NCI-H2227 (cell line): ENCODE data around the gene KLK15.
"Not testable (repeated sequence)": the region's sequence is repeated elsewhere in the genome, so short reads cannot be mapped to it uniquely, and the experiment has no call there.

ENCODE experiments used
- DNase-seq: peaks from one replicate; lab custom pipeline; 2025; ENCODE audit not compliant: unreplicated experiment; lab: John Stamatoyannopoulos, UW

Gene KLK15

GRCh38 chr19:50821622-50822021 is 11.8 kb downstream of the KLK15 start:
- DNase-seq = no peak

- no peak for DNase-seq
These were observed 12.1 kb downstream of the KLK15 start for GRCh38 chr19:50821248-50821612.

GRCh38 chr19:50820549-50821247 is 12.7 kb downstream of the KLK15 start:
- no peak for DNase-seq

- DNase-seq = no peak
These were observed 13.3 kb downstream of the KLK15 start for GRCh38 chr19:50820086-50820485.

GRCh38 chr19:50819636-50820035 is 13.7 kb downstream of the KLK15 start:
- no peak for DNase-seq

GRCh38 chr19:50818859-50819472 is 14.4 kb downstream of the KLK15 start:
- no peak for DNase-seq

- DNase-seq = peak; percentile 70
These were observed 15.2 kb downstream of the KLK15 start for GRCh38 chr19:50817941-50818858.

- no peak for DNase-seq
These were observed 17.9 kb downstream of the KLK15 start for GRCh38 chr19:50815439-50815838.

- no peak for DNase-seq
These were observed 18.5 kb downstream of the KLK15 start for GRCh38 chr19:50814883-50815282.

GRCh38 chr19:50812474-50812873 is 20.9 kb downstream of the KLK15 start:
- no peak for DNase-seq

- DNase-seq = not testable (repeated sequence)
These were observed 21.6 kb downstream of the KLK15 start for GRCh38 chr19:50811622-50812238.

GRCh38 chr19:50808856-50809255 is 24.5 kb downstream of the KLK15 start:
- DNase-seq = no peak

- DNase-seq = peak; percentile 98
These were observed 28.7 kb downstream of the KLK15 start for GRCh38 chr19:50804420-50805272.

GRCh38 chr19:50803633-50804419 is 29.5 kb downstream of the KLK15 start:
- DNase-seq = peak; percentile 66

- DNase-seq = no peak
These were observed 32.3 kb downstream of the KLK15 start for GRCh38 chr19:50801107-50801506.

- no peak for DNase-seq
These were observed 33.9 kb downstream of the KLK15 start for GRCh38 chr19:50799547-50799851.

GRCh38 chr19:50798659-50799546 is 34.5 kb downstream of the KLK15 start:
- no peak for DNase-seq

- no peak for DNase-seq
These were observed 35.4 kb downstream of the KLK15 start for GRCh38 chr19:50797781-50798658.
